HFF-Myc (cell line): Measurements from ENCODE around the gene IGSF9B.

Experiments
- DNase-seq: peaks from one replicate; pipeline ENCODE4 v3.0.0-alpha.2; 2011; ENCODE audit warnings: low read depth; ENCODE audit errors: extremely low read depth
- H3K4me3 ChIP-seq: replicated peaks from 2 replicates; pipeline ENCODE4 v1.5.1; 2011; ENCODE audit warnings: low read depth, mild to moderate bottlenecking, control low read depth, low read length
- TF ChIP-seq, protein P1 (sequence below): IDR thresholded peaks from 2 replicates; pipeline ENCODE4 v1.5.1; 2012; ENCODE audit warnings: mild to moderate bottlenecking, low read depth, low read length, control low read depth; ENCODE audit errors: missing control alignments

The IGSF9B gene

DNA sequence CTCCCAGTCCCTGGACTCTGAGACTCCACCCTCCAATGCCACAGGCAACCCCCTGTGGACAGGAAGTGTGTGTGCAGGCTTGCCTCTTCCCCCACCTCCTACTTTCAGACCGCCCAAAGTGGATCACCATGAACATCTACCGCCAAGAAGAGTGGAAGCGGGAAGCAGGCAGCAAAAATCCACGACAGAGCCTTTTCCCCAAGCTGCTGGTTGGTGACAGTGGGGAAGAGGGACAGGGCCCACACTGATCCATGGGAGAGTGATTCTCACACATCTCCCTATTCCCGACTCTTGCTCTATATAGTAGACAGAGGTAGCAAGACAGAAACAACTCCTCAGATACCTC is 58.0 kb downstream of the IGSF9B start:
- no peak for DNase-seq
- H3K4me3 ChIP-seq = no peak overlapping the region
- TF ChIP-seq, protein P1, sequence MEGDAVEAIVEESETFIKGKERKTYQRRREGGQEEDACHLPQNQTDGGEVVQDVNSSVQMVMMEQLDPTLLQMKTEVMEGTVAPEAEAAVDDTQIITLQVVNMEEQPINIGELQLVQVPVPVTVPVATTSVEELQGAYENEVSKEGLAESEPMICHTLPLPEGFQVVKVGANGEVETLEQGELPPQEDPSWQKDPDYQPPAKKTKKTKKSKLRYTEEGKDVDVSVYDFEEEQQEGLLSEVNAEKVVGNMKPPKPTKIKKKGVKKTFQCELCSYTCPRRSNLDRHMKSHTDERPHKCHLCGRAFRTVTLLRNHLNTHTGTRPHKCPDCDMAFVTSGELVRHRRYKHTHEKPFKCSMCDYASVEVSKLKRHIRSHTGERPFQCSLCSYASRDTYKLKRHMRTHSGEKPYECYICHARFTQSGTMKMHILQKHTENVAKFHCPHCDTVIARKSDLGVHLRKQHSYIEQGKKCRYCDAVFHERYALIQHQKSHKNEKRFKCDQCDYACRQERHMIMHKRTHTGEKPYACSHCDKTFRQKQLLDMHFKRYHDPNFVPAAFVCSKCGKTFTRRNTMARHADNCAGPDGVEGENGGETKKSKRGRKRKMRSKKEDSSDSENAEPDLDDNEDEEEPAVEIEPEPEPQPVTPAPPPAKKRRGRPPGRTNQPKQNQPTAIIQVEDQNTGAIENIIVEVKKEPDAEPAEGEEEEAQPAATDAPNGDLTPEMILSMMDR = no peak

DNA sequence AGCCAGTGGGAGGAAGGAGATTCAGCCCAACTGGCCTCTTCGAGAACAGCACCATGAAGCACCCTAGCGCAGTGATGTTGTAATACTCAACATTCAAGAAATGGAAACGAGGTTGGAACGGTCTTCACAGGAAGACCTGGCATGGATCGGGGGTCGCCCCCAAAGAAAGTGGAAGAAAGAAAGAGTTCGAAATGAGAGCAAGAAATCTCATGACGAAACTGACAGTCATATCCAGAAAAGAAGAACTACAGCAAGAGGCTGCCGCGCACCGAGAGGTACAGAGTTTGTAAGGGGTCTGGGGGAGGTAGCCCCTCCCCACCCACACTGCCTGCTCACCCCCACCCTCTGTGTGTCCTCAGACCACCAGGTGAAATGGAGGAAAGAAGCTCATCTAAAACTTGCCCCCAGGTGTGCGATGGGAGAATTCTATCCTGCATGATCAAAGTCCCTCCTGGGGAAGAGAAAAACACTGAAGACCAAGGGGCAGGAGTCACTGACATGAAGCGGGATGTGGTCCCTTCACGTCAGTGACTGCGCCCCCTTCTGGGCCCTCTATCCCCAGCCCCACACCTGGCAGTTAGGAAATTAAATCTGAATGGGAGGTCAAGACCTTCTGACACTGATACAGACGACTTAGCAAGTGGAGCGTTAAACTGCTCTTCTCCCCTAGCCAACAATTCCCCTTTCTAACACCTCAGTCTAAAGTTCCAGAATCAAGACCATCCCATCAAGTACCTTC is 58.6 kb downstream of the IGSF9B start:
- TF ChIP-seq, protein P1 = no peak
- DNase-seq = no peak
- no peak overlapping the region for H3K4me3 ChIP-seq

DNA sequence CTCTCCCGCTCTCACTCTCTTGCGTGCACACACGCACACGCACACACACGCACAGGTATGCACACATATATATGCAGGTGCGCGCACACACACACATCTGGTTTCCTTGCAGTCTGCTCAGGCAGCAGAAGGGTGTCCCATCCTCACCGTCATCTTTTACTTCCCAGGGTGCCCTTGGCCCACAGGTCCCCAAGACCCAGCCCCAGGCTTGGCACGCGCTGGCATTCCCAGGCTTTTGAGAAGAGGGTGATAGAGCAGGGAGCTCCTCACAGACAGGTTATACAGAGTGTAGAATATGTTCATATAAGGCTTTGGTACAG is 59.5 kb downstream of the IGSF9B start:
- DNase-seq = no peak
- TF ChIP-seq, protein P1 = no peak
- H3K4me3 ChIP-seq = no peak overlapping the region

DNA sequence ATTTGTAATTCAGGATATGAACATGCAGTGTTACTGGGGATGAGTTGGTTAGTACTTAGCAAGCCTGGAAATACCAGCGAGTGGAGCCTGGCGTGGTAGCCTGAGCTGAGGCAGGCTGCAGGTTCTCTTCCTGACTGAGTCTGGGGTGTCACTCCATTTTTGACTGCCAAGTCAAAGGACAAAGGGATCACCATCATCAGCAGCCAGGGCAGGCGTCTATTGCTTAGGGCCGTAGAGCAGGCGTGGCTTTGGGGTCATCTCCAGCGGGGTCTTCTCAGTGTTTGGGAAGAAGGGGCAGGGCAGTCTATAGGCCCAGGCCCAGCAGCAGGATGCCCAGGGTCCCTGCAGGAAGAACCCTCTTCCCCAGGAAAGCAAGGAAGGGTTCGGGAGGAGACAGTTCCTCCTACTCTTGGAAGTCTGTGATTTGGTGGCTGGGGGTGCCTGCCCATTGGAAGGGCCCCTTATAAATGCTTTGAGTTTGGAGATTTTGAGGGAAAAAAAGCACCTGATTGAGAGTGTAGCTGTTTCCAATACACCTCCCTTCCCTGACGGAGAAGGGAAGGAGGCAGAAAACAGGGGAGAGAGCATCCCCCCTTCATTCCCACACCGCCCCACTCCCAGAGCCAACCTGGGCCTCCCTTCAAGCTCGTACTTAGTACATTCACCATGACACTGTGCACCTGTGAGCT is 60.0 kb downstream of the IGSF9B start:
- TF ChIP-seq, protein P1 = no peak
- no peak overlapping the region for H3K4me3 ChIP-seq
- DNase-seq = no peak

DNA sequence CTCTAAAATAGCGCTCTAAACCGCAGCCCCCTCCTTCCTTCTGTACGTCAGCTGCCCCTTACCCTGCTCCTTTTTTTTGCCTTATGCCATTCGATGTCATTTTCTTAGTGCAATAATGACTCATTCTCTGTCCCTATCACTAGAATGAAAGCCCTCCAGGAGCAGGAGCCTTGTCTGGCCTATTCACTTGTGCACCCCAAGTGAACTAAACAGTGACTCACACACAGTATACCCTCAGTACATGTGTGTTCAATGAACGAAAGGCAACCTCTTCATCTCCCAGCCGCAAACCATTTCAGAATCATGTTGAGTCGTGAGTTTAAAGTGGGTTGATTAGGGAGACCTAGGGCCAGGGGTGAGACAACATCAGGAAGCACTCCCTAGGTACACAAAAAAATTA is 60.7 kb downstream of the IGSF9B start:
- no peak overlapping the region for H3K4me3 ChIP-seq
- DNase-seq = no peak
- TF ChIP-seq, protein P1 = no peak

DNA sequence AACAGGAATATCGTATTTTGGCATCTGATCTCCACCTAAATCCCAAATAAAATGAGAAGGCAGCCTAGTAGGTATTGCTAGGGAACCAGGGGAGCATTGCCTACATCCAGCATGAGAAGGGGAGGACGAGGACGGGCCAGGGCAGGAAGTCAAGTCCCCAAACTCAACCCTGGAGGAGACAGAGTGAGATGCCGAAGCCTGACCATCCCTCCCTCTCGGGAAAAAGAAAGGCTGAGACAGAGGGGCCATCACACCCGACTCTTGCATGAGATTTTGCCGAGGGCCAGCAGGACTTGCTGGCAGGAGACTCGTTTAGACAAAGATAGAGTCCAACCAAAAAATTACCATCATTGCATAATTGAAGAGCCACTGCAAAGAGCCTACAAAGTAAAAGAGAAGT is 61.2 kb downstream of the IGSF9B start:
- TF ChIP-seq, protein P1 = no peak
- H3K4me3 ChIP-seq = no peak overlapping the region

DNA sequence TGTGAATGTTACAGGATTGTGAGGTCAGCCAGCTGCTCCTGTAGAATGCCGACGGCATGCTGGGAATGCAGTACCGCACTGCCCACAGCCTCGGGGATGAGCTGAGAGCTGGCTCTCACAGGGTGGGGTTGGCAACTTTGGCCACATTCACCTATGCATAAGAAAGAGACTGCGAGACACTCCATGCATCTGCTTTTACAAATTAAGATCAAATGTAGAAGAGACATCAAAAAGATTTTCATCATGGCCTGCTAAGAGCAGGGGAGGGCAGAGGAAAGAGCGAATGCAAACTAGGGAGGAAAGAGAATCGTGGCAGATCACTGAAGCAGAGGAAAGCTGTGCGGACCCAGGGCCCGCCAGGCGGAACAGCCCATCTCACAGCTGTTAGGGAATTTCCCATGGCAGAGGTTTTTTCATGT is 61.7 kb downstream of the IGSF9B start:
- TF ChIP-seq, protein P1 = no peak
- DNase-seq = no peak
- H3K4me3 ChIP-seq = no peak overlapping the region

More for the DNA sequence above, 61.2 kb downstream of the IGSF9B start:
- no peak for DNase-seq
